T-cell (primary cell): ENCODE data around the gene SOX12. TPM values are rescaled to one million over a fixed set of nuclear protein-coding genes. Genes with fewer than 3 reads are reported as not detected.
A peak's percentile ranks its signal among the peaks of the same experiment; 100 is the strongest.

Source experiments
- ATAC-seq, 4 experiments: fragments of 200-7000 bp in 3 of 4; fragments of 150-1000 bp in 1 of 4; cut with Tn5 transposase; replicated peaks in 1 of 4; 1 replicate in 3 of 4; 2 replicates in 1 of 4; pipeline ENCODE4 v1.10.0; 2021; ENCODE audit warnings: moderate library complexity in 3 of 4, mild to moderate bottlenecking in 2 of 4, moderate number of reproducible peaks in 1 of 4
- CTCF ChIA-PET, 2 donors: fragments of 300-600 bp; sonication (Branson Sonifier 250); formaldehyde crosslinking; loops; one replicate each; lab custom pipeline; 2022; ENCODE audit warnings: antibody characterized with exemption in 2 of 2; lab: Charles Lee
- POLR2A ChIA-PET, 2 donors: fragments of 300-600 bp; sonication (Branson Sonifier 250); formaldehyde crosslinking; loops; one replicate each; lab custom pipeline; 2022; ENCODE audit warnings: antibody characterized with exemption in 2 of 2; lab: Charles Lee
- DNase-seq, 35 experiments: peaks; one replicate each; pipeline versions ENCODE4 v3.0.0 to v3.0.0-alpha.2; 2013 to 2023
- H3K27ac ChIP-seq: one replicate; pipeline ENCODE4 v1.5.1; 2013; ENCODE audit warnings: low read length
- H3K27me3 ChIP-seq, 2 experiments: replicated peaks in 1 of 2; 1 replicate in 1 of 2; 2 replicates in 1 of 2; pipeline versions ENCODE4 v1.6.1 to v1.7.0; 2013; ENCODE audit warnings: low read length in 1 of 2, mixed read lengths in 1 of 2; ENCODE audit not compliant: control insufficient read depth in 2 of 2, insufficient read depth in 2 of 2; ENCODE audit errors: extremely low read depth in 1 of 2
- H3K36me3 ChIP-seq, 2 donors: 1 replicate in 1 of 2; 2 replicates in 1 of 2; pipeline versions ENCODE4 v1.6.1 to v1.7.0; 2013; ENCODE audit warnings: low read length in 1 of 2; ENCODE audit not compliant: control insufficient read depth in 2 of 2, insufficient read depth in 1 of 2; ENCODE audit errors: extremely low read depth in 1 of 2
- H3K4me1 ChIP-seq, 2 experiments: 1 replicate in 1 of 2; 2 replicates in 1 of 2; pipeline versions ENCODE4 v1.6.1 to v1.7.0; 2013; ENCODE audit warnings: low read length in 2 of 2, mixed read lengths in 1 of 2; ENCODE audit not compliant: insufficient read depth in 2 of 2, control insufficient read depth in 1 of 2; ENCODE audit errors: extremely low read depth in 1 of 2
- H3K4me3 ChIP-seq, 2 donors: 1 replicate in 1 of 2; 2 replicates in 1 of 2; pipeline versions ENCODE4 v1.5.1 to v1.7.0; 2013; ENCODE audit warnings: mild to moderate bottlenecking in 2 of 2, low read length in 1 of 2, moderate library complexity in 1 of 2; ENCODE audit not compliant: control insufficient read depth in 1 of 2; ENCODE audit errors: extremely low read depth in 1 of 2
- H3K9me3 ChIP-seq: 2 replicates; pipeline ENCODE4 v1.7.0; 2013
- H3K27ac Mint-ChIP-seq, 2 donors: one replicate each; pipeline ENCODE4 v1.8.0; 2020 to 2021; ENCODE audit warnings: mild to moderate bottlenecking in 2 of 2, mixed read lengths in 2 of 2
- H3K27me3 Mint-ChIP-seq, 2 donors: one replicate each; pipeline ENCODE4 v1.8.0; 2021 to 2022; ENCODE audit warnings: mixed read lengths in 2 of 2
- H3K36me3 Mint-ChIP-seq: one replicate; pipeline ENCODE4 v1.8.0; 2021; ENCODE audit warnings: mixed read lengths
- H3K4me1 Mint-ChIP-seq, 3 donors: one replicate each; pipeline ENCODE4 v1.8.0; 2020 to 2022; ENCODE audit warnings: mixed read lengths in 3 of 3, mild to moderate bottlenecking in 1 of 3
- H3K4me3 Mint-ChIP-seq, 3 donors: one replicate each; pipeline ENCODE4 v1.8.0; 2020 to 2022; ENCODE audit warnings: mild to moderate bottlenecking in 3 of 3, mixed read lengths in 3 of 3, moderate library complexity in 3 of 3
- H3K9me3 Mint-ChIP-seq, 3 donors: one replicate each; pipeline ENCODE4 v1.8.0; 2020 to 2022; ENCODE audit warnings: mixed read lengths in 3 of 3
- WGBS: methylation state at CpG from one replicate; pipeline ENCODE4 v1.1.5; 2013; ENCODE audit warnings: missing lambda C conversion rate; ENCODE audit not compliant: insufficient coverage; 5-methylcytosine and 5-hydroxymethylcytosine counted together
- total RNA-seq, 35 experiments: library from RNA in 6 of 35; stranded (reverse) in 6 of 35; fragments of 120-200 nt in 1 of 35; gene quantifications; one replicate each; pipeline versions ENCODE4 v1.2.1 to v1.2.4 and lab custom pipeline; 2013 to 2026

The SOX12 gene
- total RNA-seq, 5 donors from 2014 or later (not counting 1 experiment from before 2014, with no cell fraction given): 7.3 to 14.9 (median 11.4) TPM

GRCh38 chr20:326645-327185 lies 1.4 kb downstream of the SOX12 start:
- H3K27me3 ChIP-seq: no peaks in the 10 kb centered on the region
- DNase-seq (peak in 5 of 35 experiments; percentile 16 to 32 (median 17)), ATAC-seq (no peak)
- H3K4me1 Mint-ChIP-seq: peaks cover 31 to 35% (median 31%) of the 10 kb centered on the region in 3 donors
- WGBS: 3% methylated on average over 32 of the region's 38 CpGs
- H3K36me3 ChIP-seq: no peaks in the 10 kb centered on the region
- H3K9me3 ChIP-seq: no peaks in the 10 kb centered on the region
- no peaks in the 10 kb centered on the region for H3K9me3 Mint-ChIP-seq
- ChIA-PET POLR2A (no interaction called here), CTCF (no interaction called here)
- peak overlapping the region; percentile 43 to 64 for H3K4me3 ChIP-seq
- H3K4me3 Mint-ChIP-seq: peak overlapping the region; percentile 70 to 90 (median 72)
- H3K27ac ChIP-seq: peak overlapping the region; percentile 71
- peaks cover 12 to 42% of the 10 kb centered on the region in 2 experiments for H3K4me1 ChIP-seq
- H3K27me3 Mint-ChIP-seq: no peaks in the 10 kb centered on the region
- no peaks in the 10 kb centered on the region for H3K36me3 Mint-ChIP-seq
- peak overlapping the region; percentile 43 to 44 for H3K27ac Mint-ChIP-seq

- peak overlapping the region; percentile 43 to 60 for H3K4me3 ChIP-seq
- H3K27ac ChIP-seq: peak overlapping the region; percentile 71
- ChIA-PET CTCF (no interaction called here), POLR2A (no interaction called here)
- Mint-ChIP-seq H3K27me3 (no peaks in the 10 kb centered on the region), H3K4me3 (peak overlapping the region; percentile 54 to 90 (median 70)), H3K9me3 (no peaks in the 10 kb centered on the region), H3K27ac (peak overlapping the region; percentile 79 to 84), H3K36me3 (no peaks in the 10 kb centered on the region), H3K4me1 (peaks cover 31 to 35% (median 31%) of the 10 kb centered on the region in 3 donors)
- H3K27me3 ChIP-seq: no peaks in the 10 kb centered on the region
- H3K9me3 ChIP-seq: no peaks in the 10 kb centered on the region
- H3K36me3 ChIP-seq: no peaks in the 10 kb centered on the region
- WGBS: 10% methylated on average over 22 of the region's 47 CpGs
- H3K4me1 ChIP-seq: peaks cover 12 to 42% of the 10 kb centered on the region in 2 experiments
- DNase-seq (peak; percentile 53 to 85 (median 73)), ATAC-seq (peak; percentile 6 to 33 (median 12))
These were observed 2.1 kb downstream of the SOX12 start for GRCh38 chr20:327186-328026.

- H3K27ac ChIP-seq: peak overlapping the region; percentile 71
- H3K4me1 ChIP-seq: peaks cover 12 to 42% of the 10 kb centered on the region in 2 experiments
- H3K36me3 ChIP-seq: no peaks in the 10 kb centered on the region
- no peaks in the 10 kb centered on the region for H3K9me3 Mint-ChIP-seq
- ChIA-PET POLR2A (no interaction called here), CTCF (interaction anchor here in 1 of 2 donors (0.7 to 2.2 kb wide), 2 partner anchors 17 to 64 kb away, joined by 4 to 7 read pairs; no protein-coding TSS in a partner anchor)
- H3K4me3 ChIP-seq: peak overlapping the region in 1 of 2 donors; percentile 60
- peak overlapping the region; percentile 79 to 84 for H3K27ac Mint-ChIP-seq
- peak overlapping the region; percentile 54 to 90 (median 68) for H3K4me3 Mint-ChIP-seq
- ATAC-seq (no peak), DNase-seq (peak in 2 of 35 experiments; percentile 11 to 31)
- H3K9me3 ChIP-seq: no peaks in the 10 kb centered on the region
- H3K4me1 Mint-ChIP-seq: peaks cover 31 to 35% (median 31%) of the 10 kb centered on the region in 3 donors
- 83% methylated on average over 8 of the region's 31 CpGs for WGBS
- no peaks in the 10 kb centered on the region for H3K27me3 ChIP-seq
- no peaks in the 10 kb centered on the region for H3K27me3 Mint-ChIP-seq
- no peaks in the 10 kb centered on the region for H3K36me3 Mint-ChIP-seq
These were observed 2.9 kb downstream of the SOX12 start for GRCh38 chr20:328027-328974.

- H3K4me1 Mint-ChIP-seq: peaks cover 27 to 31% (median 31%) of the 10 kb centered on the region in 3 donors
These were observed 3.8 kb downstream of the SOX12 start for GRCh38 chr20:328975-329695.

GRCh38 chr20:329851-330232 lies 4.5 kb downstream of the SOX12 start:
- Mint-ChIP-seq H3K36me3 (no peaks in the 10 kb centered on the region), H3K27ac (peak overlapping the region in 1 of 2 donors; percentile 28), H3K27me3 (no peaks in the 10 kb centered on the region), H3K4me1 (peaks cover 27 to 31% (median 30%) of the 10 kb centered on the region in 3 donors), H3K9me3 (no peaks in the 10 kb centered on the region), H3K4me3 (no peak overlapping the region)
- Histone ChIP-seq H3K27ac (no peak overlapping the region), H3K27me3 (no peaks in the 10 kb centered on the region), H3K36me3 (no peaks in the 10 kb centered on the region), H3K9me3 (no peaks in the 10 kb centered on the region), H3K4me3 (no peak overlapping the region), H3K4me1 (peaks cover 10 to 27% of the 10 kb centered on the region in 2 experiments)
- WGBS: 100% methylated on average over 1 of the region's 4 CpGs
- ChIA-PET CTCF (interaction anchor here in 1 of 2 donors (2.1 to 2.2 kb wide), 2 partner anchors 64 to 65 kb away, joined by 4 to 5 read pairs; no protein-coding TSS in a partner anchor), POLR2A (no interaction called here)
- ATAC-seq (no peak), DNase-seq (no peak)

More at GRCh38 chr20:328975-329695, 3.8 kb downstream of the SOX12 start:
- CTCF ChIA-PET: interaction anchor here in 1 of 2 donors (0.7 to 2.2 kb wide), 2 partner anchors 17 to 64 kb away, joined by 4 to 7 read pairs; no protein-coding TSS in a partner anchor
- peaks cover 10 to 34% of the 10 kb centered on the region in 2 experiments for H3K4me1 ChIP-seq
- no peak for DNase-seq
- POLR2A ChIA-PET: no interaction called here
- no peaks in the 10 kb centered on the region for H3K9me3 ChIP-seq
- Mint-ChIP-seq H3K27me3 (no peaks in the 10 kb centered on the region), H3K4me3 (peak overlapping the region in 2 of 3 donors; percentile 68 to 90), H3K36me3 (no peaks in the 10 kb centered on the region), H3K9me3 (no peaks in the 10 kb centered on the region), H3K27ac (peak overlapping the region; percentile 79 to 84)
- no peaks in the 10 kb centered on the region for H3K27me3 ChIP-seq
- no peak for ATAC-seq
- no peak overlapping the region for H3K4me3 ChIP-seq
- WGBS: 68% methylated on average over 4 of the region's 7 CpGs
- no peak overlapping the region for H3K27ac ChIP-seq
- no peaks in the 10 kb centered on the region for H3K36me3 ChIP-seq
